Measurements from ENCODE around the gene SDF4.
A peak's percentile ranks its signal among the peaks of the same experiment; 100 is the strongest.

The SDF4 gene

DNA sequence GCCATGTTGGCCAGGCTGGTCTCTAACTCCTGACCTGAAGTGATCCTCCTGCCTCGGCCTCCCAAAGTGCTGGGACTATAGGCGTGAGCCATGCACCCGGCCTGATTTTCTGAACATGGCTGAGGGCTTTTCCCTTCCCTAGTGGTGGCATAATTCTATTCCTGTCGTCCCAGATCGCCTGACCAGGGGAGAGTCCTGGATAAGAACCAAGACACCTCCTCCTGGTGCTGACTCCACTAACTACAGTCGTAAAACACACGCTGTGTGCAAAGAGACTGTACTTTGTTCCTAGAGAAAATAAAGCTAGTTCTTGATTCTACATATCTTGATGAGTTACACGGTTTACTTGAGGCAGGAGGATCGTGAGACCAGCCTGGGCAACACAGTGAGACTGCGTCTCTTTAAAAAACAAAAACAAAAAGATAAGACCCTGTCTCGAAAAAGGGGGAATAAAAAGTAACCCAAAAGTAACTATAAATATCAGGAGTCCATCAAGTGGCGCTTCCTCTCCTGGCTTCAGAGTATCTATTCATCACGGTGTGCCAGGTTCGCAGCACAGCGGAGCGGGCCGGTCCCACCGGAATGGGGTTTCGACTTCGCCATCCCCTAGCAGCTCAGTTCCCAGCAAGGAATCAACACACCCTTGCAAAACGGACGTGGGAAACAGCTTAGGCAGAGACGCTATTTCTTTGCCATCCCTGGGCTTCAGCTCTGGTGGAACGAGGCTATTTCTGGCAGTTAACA, 973 bp downstream of the SDF4 start:
- Histone ChIP-seq H3K79me2 (ENCODE audit: insufficient read depth, low read length) (peaks cover 86% of the 10 kb centered on the region), H3K9me3 (ENCODE audit: insufficient read depth, low read length, severe bottlenecking) (no peaks in the 10 kb centered on the region), H3K9ac (ENCODE audit: low read depth, low read length) (peak overlapping the region; percentile 98), H3K27me3 (ENCODE audit: insufficient read depth, low read length, poor library complexity) (no peaks in the 10 kb centered on the region), H3K4me2 (ENCODE audit: insufficient read depth, low read length) (peak overlapping the region; percentile 91), H4K20me1 (ENCODE audit: insufficient read depth, low read length) (peaks cover 67% of the 10 kb centered on the region), H2AFZ (ENCODE audit: low read depth, low read length) (peak overlapping the region; percentile 97), H3K36me3 (ENCODE audit: insufficient read depth, low read length) (peaks cover 73% of the 10 kb centered on the region), H3K4me3 (ENCODE audit: low read depth in 1 of 2, low read length in 2 of 2) (peak overlapping the region; percentile 94 to 99), H3K4me1 (ENCODE audit: insufficient read depth, low read length) (peaks cover 39% of the 10 kb centered on the region), H3K27ac (ENCODE audit: low read length) (peak overlapping the region; percentile 88)
- peak; percentile 15; the same call in 1 of the 3 replicates for ATAC-seq (ENCODE audit: insufficient read depth, low read depth)
- DNase-seq, result peak; percentile 41
- TF ChIP-seq EZH2 (IDR thresholded peaks at IDR 0.05; ENCODE audit: borderline replicate concordance, low read depth, low read length, severe bottlenecking), result no peak
- TF ChIP-seq, protein P1, sequence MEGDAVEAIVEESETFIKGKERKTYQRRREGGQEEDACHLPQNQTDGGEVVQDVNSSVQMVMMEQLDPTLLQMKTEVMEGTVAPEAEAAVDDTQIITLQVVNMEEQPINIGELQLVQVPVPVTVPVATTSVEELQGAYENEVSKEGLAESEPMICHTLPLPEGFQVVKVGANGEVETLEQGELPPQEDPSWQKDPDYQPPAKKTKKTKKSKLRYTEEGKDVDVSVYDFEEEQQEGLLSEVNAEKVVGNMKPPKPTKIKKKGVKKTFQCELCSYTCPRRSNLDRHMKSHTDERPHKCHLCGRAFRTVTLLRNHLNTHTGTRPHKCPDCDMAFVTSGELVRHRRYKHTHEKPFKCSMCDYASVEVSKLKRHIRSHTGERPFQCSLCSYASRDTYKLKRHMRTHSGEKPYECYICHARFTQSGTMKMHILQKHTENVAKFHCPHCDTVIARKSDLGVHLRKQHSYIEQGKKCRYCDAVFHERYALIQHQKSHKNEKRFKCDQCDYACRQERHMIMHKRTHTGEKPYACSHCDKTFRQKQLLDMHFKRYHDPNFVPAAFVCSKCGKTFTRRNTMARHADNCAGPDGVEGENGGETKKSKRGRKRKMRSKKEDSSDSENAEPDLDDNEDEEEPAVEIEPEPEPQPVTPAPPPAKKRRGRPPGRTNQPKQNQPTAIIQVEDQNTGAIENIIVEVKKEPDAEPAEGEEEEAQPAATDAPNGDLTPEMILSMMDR (IDR thresholded peaks at IDR 0.05; ENCODE audit: borderline replicate concordance, extremely low read depth, low read length, poor library complexity, severe bottlenecking), result peak; percentile 20

- Histone ChIP-seq H3K4me2 (ENCODE audit: insufficient read depth, low read length) (peak overlapping the region; percentile 91), H3K27ac (ENCODE audit: low read length) (peak overlapping the region; percentile 12; the same call in 1 of the 2 replicates), H3K4me3 (ENCODE audit: low read depth in 1 of 2, low read length in 2 of 2) (peak overlapping the region in 1 of 2 experiments; percentile 99; a peak in 2 of 4 replicates), H3K4me1 (ENCODE audit: insufficient read depth, low read length) (peaks cover 39% of the 10 kb centered on the region), H2AFZ (ENCODE audit: low read depth, low read length) (no peak overlapping the region), H4K20me1 (ENCODE audit: insufficient read depth, low read length) (peaks cover 67% of the 10 kb centered on the region), H3K9me3 (ENCODE audit: insufficient read depth, low read length, severe bottlenecking) (no peaks in the 10 kb centered on the region), H3K27me3 (ENCODE audit: insufficient read depth, low read length, poor library complexity) (no peaks in the 10 kb centered on the region), H3K9ac (ENCODE audit: low read depth, low read length) (peak overlapping the region; percentile 98), H3K36me3 (ENCODE audit: insufficient read depth, low read length) (peaks cover 78% of the 10 kb centered on the region), H3K79me2 (ENCODE audit: insufficient read depth, low read length) (peaks cover 94% of the 10 kb centered on the region)
- DNase-seq (no peak), ATAC-seq (ENCODE audit: insufficient read depth, low read depth) (no peak)
- no peak for TF ChIP-seq EZH2 (IDR thresholded peaks at IDR 0.05; ENCODE audit: borderline replicate concordance, low read depth, low read length, severe bottlenecking)
- TF ChIP-seq, protein P1 (IDR thresholded peaks at IDR 0.05; ENCODE audit: borderline replicate concordance, extremely low read depth, low read length, poor library complexity, severe bottlenecking), result no peak
These were observed 2.0 kb downstream of the SDF4 start for GRCh38 chr1:1229770-1230169.

GRCh38 chr1:1228596-1229321, 3.0 kb downstream of the SDF4 start:
- H3K36me3 ChIP-seq (ENCODE audit: insufficient read depth, low read length), result peaks cover 75% of the 10 kb centered on the region
- no peaks in the 10 kb centered on the region for H3K9me3 ChIP-seq (ENCODE audit: insufficient read depth, low read length, severe bottlenecking)
- H3K9ac ChIP-seq (ENCODE audit: low read depth, low read length), result no peak overlapping the region
- H3K4me2 ChIP-seq (ENCODE audit: insufficient read depth, low read length), result peak overlapping the region; percentile 91; the same call in 1 of the 2 replicates
- peaks cover 62% of the 10 kb centered on the region for H4K20me1 ChIP-seq (ENCODE audit: insufficient read depth, low read length)
- ATAC-seq (ENCODE audit: insufficient read depth, low read depth), result no peak
- DNase-seq, result no peak
- H3K4me3 ChIP-seq (ENCODE audit: low read depth in 1 of 2, low read length in 2 of 2), result no peak overlapping the region
- no peak overlapping the region for H3K27ac ChIP-seq (ENCODE audit: low read length)
- H2AFZ ChIP-seq (ENCODE audit: low read depth, low read length), result no peak overlapping the region
- TF ChIP-seq EZH2 (IDR thresholded peaks at IDR 0.05; ENCODE audit: borderline replicate concordance, low read depth, low read length, severe bottlenecking), result no peak
- TF ChIP-seq, protein P1 (IDR thresholded peaks at IDR 0.05; ENCODE audit: borderline replicate concordance, extremely low read depth, low read length, poor library complexity, severe bottlenecking), result no peak
- peaks cover 85% of the 10 kb centered on the region for H3K79me2 ChIP-seq (ENCODE audit: insufficient read depth, low read length)
- peaks cover 30% of the 10 kb centered on the region for H3K4me1 ChIP-seq (ENCODE audit: insufficient read depth, low read length)
- no peaks in the 10 kb centered on the region for H3K27me3 ChIP-seq (ENCODE audit: insufficient read depth, low read length, poor library complexity)

All from DND-41 (cell line).